Glutamatergic neuron (in vitro differentiated cells): ENCODE results near the gene FAM171A1. TPM values are rescaled to one million over a fixed set of nuclear protein-coding genes. Genes with fewer than 3 reads are reported as not detected.
A peak's percentile ranks its signal among the peaks of the same experiment; 100 is the strongest.

Experiments used
- DNase-seq: peaks from one replicate; pipeline ENCODE4 v3.0.0; 2022
- H3K27ac Mint-ChIP-seq: one replicate; pipeline ENCODE4 v1.8.0; 2020; ENCODE audit warnings: mild to moderate bottlenecking, mixed read lengths, inconsistent platforms; ENCODE audit not compliant: unreplicated experiment
- H3K27me3 Mint-ChIP-seq: one replicate; pipeline ENCODE4 v1.8.0; 2020; ENCODE audit warnings: mild to moderate bottlenecking, moderate library complexity, mixed read lengths, inconsistent platforms; ENCODE audit not compliant: unreplicated experiment
- H3K36me3 Mint-ChIP-seq: one replicate; pipeline ENCODE4 v1.8.0; 2020; ENCODE audit warnings: mild to moderate bottlenecking, mixed read lengths, inconsistent platforms; ENCODE audit not compliant: unreplicated experiment
- H3K4me1 Mint-ChIP-seq: one replicate; pipeline ENCODE4 v1.8.0; 2020; ENCODE audit warnings: mild to moderate bottlenecking, low read depth, mixed read lengths, inconsistent platforms; ENCODE audit not compliant: unreplicated experiment
- H3K4me3 Mint-ChIP-seq: one replicate; pipeline ENCODE4 v1.8.0; 2020; ENCODE audit warnings: mild to moderate bottlenecking, mixed read lengths, inconsistent platforms; ENCODE audit not compliant: unreplicated experiment
- H3K9me3 Mint-ChIP-seq: one replicate; pipeline ENCODE4 v1.8.0; 2020; ENCODE audit warnings: mild to moderate bottlenecking, moderate library complexity, mixed read lengths, inconsistent platforms; ENCODE audit not compliant: unreplicated experiment
- CTCF ChIP-seq: fragments of 200-600 bp; sonication (generic); IDR thresholded peaks from one replicate; pipeline ENCODE4 v1.5.0; 2021; ENCODE audit not compliant: partially characterized antibody, unreplicated experiment
- total RNA-seq: library from RNA; stranded (reverse); fragmentation: NEBNext Ultra II Directional; extraction: Animal tissue kit (Norgen Biotek cat#: 25700); gene quantifications from one replicate; pipeline ENCODE4 v1.2.1, GENCODE V29; 2021; ENCODE audit not compliant: unreplicated experiment

Gene FAM171A1
- total RNA-seq, 1 donor from 2014 or later, result 186 TPM

- Mint-ChIP-seq H3K27ac (peak within 1 kb of the TSS; percentile 87), H3K4me1 (peaks cover 18% of the 10 kb centered on the region), H3K4me3 (peak within 1 kb of the TSS; percentile 97), H3K27me3 (peaks cover 8% of the 10 kb centered on the region), H3K9me3 (peaks cover 8% of the 10 kb centered on the region), H3K36me3 (no peaks in the 10 kb centered on the region)
- no peak for DNase-seq
- TF ChIP-seq CTCF, result peak; percentile 0
Observed at GRCh38 chr10:15168291-15168785, 202.8 kb downstream of the FAM171A1 start, which contains the start of gene NMT2. Gene NMT2 (minus strand): TSS chr10:15168693. CDS start chr10:15168612, 81 bp downstream.

- peaks cover 8% of the 10 kb centered on the region for H3K9me3 Mint-ChIP-seq
- peak overlapping the region; percentile 97 for H3K4me3 Mint-ChIP-seq
- peak overlapping the region; percentile 87 for H3K27ac Mint-ChIP-seq
- no peaks in the 10 kb centered on the region for H3K36me3 Mint-ChIP-seq
- H3K27me3 Mint-ChIP-seq, result peaks cover 8% of the 10 kb centered on the region
- peaks cover 18% of the 10 kb centered on the region for H3K4me1 Mint-ChIP-seq
- peak; percentile 65 for TF ChIP-seq CTCF
- peak; percentile 79 for DNase-seq
Observed at GRCh38 chr10:15167411-15168290, 203.4 kb downstream of the FAM171A1 start.

- Mint-ChIP-seq H3K9me3 (peaks cover 8% of the 10 kb centered on the region), H3K36me3 (no peaks in the 10 kb centered on the region), H3K27ac (no peak overlapping the region), H3K4me1 (peaks cover 18% of the 10 kb centered on the region), H3K4me3 (peak overlapping the region; percentile 97), H3K27me3 (peaks cover 8% of the 10 kb centered on the region)
- no peak for TF ChIP-seq CTCF
- DNase-seq, result no peak
Observed at GRCh38 chr10:15166325-15166724, 204.8 kb downstream of the FAM171A1 start.

- H3K9me3 Mint-ChIP-seq, result peaks cover 6% of the 10 kb centered on the region
- no peak overlapping the region for H3K4me3 Mint-ChIP-seq
- H3K27ac Mint-ChIP-seq, result no peak overlapping the region
- DNase-seq, result no peak
- peaks cover 4% of the 10 kb centered on the region for H3K27me3 Mint-ChIP-seq
- no peak for TF ChIP-seq CTCF
- peaks cover 8% of the 10 kb centered on the region for H3K4me1 Mint-ChIP-seq
- H3K36me3 Mint-ChIP-seq, result no peaks in the 10 kb centered on the region
Observed at GRCh38 chr10:15163253-15163828, 207.7 kb downstream of the FAM171A1 start.

Other genes starting within 250 kb of the FAM171A1 start
- gene NMT2, start 202.6 kb downstream of the FAM171A1 start, total RNA-seq, result 33.4 TPM